HUES64 (cell line): ENCODE measurements around the gene SUPT3H.

Experiments used
- H3K27ac ChIP-seq: 2 replicates; pipeline ENCODE4 v1.7.0; 2013; ENCODE audit warnings: low read depth, low read length, inconsistent platforms
- H3K27me3 ChIP-seq: 2 replicates; pipeline ENCODE4 v1.6.1; 2013; ENCODE audit warnings: mild to moderate bottlenecking, low read length; ENCODE audit not compliant: insufficient read depth
- H3K36me3 ChIP-seq: 2 replicates; pipeline ENCODE4 v1.6.1; 2013; ENCODE audit warnings: mild to moderate bottlenecking, low read length; ENCODE audit not compliant: insufficient read depth
- H3K4me1 ChIP-seq: 2 replicates; pipeline ENCODE4 v1.6.1; 2013; ENCODE audit warnings: mild to moderate bottlenecking, low read length, moderate library complexity; ENCODE audit not compliant: insufficient read depth
- H3K4me3 ChIP-seq: 2 replicates; pipeline ENCODE4 v1.5.1; 2013; ENCODE audit warnings: mild to moderate bottlenecking, low read length, moderate library complexity
- H3K9ac ChIP-seq: 2 replicates; pipeline ENCODE4 v1.6.1; 2013; ENCODE audit warnings: mild to moderate bottlenecking, low read depth, low read length
- H3K9me3 ChIP-seq: 2 replicates; pipeline ENCODE4 v1.6.1; 2013; ENCODE audit warnings: low read depth, low read length; ENCODE audit not compliant: insufficient read depth
- whole genome bisulfite sequencing: fragments of 150-250, 120-280 bp; methylation state at CpG from one replicate; pipeline ENCODE4 v1.1.7; 2013; ENCODE audit warnings: missing lambda C conversion rate; 5-methylcytosine and 5-hydroxymethylcytosine counted together

SUPT3H gene

DNA sequence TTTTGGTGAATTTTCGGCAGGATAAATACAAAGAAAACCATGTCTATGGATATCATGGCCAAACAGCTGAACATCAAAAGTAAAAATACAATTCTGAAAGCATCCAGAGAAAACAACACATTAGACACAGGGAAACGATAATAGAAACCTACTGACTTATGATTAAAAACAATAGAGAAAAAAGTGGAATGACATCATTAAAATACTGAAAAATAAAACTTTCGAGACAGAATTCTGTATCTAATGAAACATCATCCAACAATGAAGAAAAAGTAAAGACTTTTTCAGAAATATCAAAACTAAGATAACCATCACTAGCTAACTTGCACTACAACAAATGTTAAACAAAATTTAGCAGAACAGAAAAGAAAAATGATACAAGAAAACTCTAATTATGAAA, 434.2 kb downstream of the SUPT3H start:
- Histone ChIP-seq H3K4me1 (no peaks in the 10 kb centered on the region), H3K36me3 (peaks cover 11% of the 10 kb centered on the region; the same call in 1 of the 2 replicates), H3K9ac (no peak overlapping the region), H3K27me3 (no peaks in the 10 kb centered on the region), H3K9me3 (peaks cover 7% of the 10 kb centered on the region), H3K4me3 (no peak overlapping the region), H3K27ac (no peak overlapping the region)
- 94% methylated on average over 2 of the region's 3 CpGs for WGBS

DNA sequence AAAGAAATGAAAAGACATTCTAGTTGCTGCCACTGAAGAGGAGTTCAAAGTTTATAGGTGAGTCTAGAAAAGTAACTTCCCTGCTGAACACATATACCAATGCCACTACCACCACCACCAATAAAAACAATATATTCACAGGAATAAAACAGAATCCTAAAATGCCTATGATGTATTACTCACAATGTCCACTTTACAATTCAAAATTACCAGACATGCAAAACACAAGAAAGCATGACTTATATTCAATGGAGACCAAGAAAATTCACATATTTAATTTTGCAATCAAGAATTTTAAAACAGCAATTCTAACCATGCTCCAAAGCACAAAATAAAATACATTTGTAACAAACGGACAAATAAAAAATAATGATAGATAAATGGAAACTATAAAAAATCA, 434.9 kb downstream of the SUPT3H start:
- H3K36me3 ChIP-seq: peaks cover 11% of the 10 kb centered on the region; the same call in 1 of the 2 replicates
- H3K9ac ChIP-seq: no peak overlapping the region
- no peaks in the 10 kb centered on the region for H3K27me3 ChIP-seq
- no peaks in the 10 kb centered on the region for H3K4me1 ChIP-seq
- no peak overlapping the region for H3K27ac ChIP-seq
- H3K4me3 ChIP-seq: no peak overlapping the region
- H3K9me3 ChIP-seq: peaks cover 7% of the 10 kb centered on the region
- WGBS: no CpG with 5 or more reads among the region's 1 CpG

GRCh38 chr6:44942201-44942600, 435.5 kb downstream of the SUPT3H start:
- H3K9me3 ChIP-seq: peaks cover 7% of the 10 kb centered on the region
- no peaks in the 10 kb centered on the region for H3K4me1 ChIP-seq
- WGBS: 89% methylated on average over 6 of the region's 6 CpGs
- no peak overlapping the region for H3K27ac ChIP-seq
- peaks cover 11% of the 10 kb centered on the region; the same call in 1 of the 2 replicates for H3K36me3 ChIP-seq
- H3K4me3 ChIP-seq: no peak overlapping the region
- no peaks in the 10 kb centered on the region for H3K27me3 ChIP-seq
- H3K9ac ChIP-seq: no peak overlapping the region

GRCh38 chr6:44940367-44940766, 437.4 kb downstream of the SUPT3H start:
- Histone ChIP-seq H3K4me3 (no peak overlapping the region), H3K9me3 (no peaks in the 10 kb centered on the region), H3K9ac (no peak overlapping the region), H3K27ac (no peak overlapping the region), H3K27me3 (no peaks in the 10 kb centered on the region), H3K4me1 (no peaks in the 10 kb centered on the region), H3K36me3 (no peaks in the 10 kb centered on the region)
- 92% methylated on average over 1 of the region's 1 CpG for WGBS

GRCh38 chr6:44935693-44936300, 441.9 kb downstream of the SUPT3H start:
- Histone ChIP-seq H3K4me1 (no peaks in the 10 kb centered on the region), H3K27me3 (no peaks in the 10 kb centered on the region), H3K27ac (no peak overlapping the region), H3K4me3 (no peak overlapping the region), H3K9me3 (no peaks in the 10 kb centered on the region), H3K9ac (no peak overlapping the region), H3K36me3 (no peaks in the 10 kb centered on the region)
- WGBS: 94% methylated on average over 2 of the region's 2 CpGs

DNA sequence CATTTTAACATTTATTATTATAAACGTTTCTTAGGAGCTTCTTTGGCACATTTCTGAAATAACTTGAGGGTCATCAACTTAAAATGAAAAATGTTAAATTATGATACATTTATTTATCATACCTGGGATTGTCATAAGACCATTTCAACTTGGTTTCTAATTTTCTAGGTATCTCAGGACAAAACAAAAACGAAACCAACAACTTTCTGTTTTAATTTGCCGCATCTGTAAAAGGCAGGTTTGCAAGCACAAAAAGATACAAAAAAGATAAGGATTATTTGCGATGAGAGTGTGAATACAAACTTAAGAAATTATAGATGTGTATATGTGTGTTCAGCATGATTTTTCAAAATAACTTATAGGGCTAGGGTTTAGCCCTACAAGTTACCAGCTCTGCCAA, 444.6 kb downstream of the SUPT3H start:
- H3K27ac ChIP-seq: no peak overlapping the region
- WGBS: 98% methylated on average over 3 of the region's 4 CpGs
- H3K9me3 ChIP-seq: no peaks in the 10 kb centered on the region
- no peaks in the 10 kb centered on the region for H3K27me3 ChIP-seq
- no peak overlapping the region for H3K4me3 ChIP-seq
- no peaks in the 10 kb centered on the region for H3K36me3 ChIP-seq
- H3K4me1 ChIP-seq: no peaks in the 10 kb centered on the region
- no peak overlapping the region for H3K9ac ChIP-seq

- Histone ChIP-seq H3K4me1 (no peaks in the 10 kb centered on the region), H3K9me3 (no peaks in the 10 kb centered on the region), H3K27ac (no peak overlapping the region), H3K4me3 (no peak overlapping the region), H3K36me3 (no peaks in the 10 kb centered on the region), H3K27me3 (no peaks in the 10 kb centered on the region), H3K9ac (no peak overlapping the region)
- WGBS: 97% methylated on average over 7 of the region's 7 CpGs
Measured at GRCh38 chr6:44932651-44933091, 445.1 kb downstream of the SUPT3H start.

GRCh38 chr6:44931385-44931784, 446.3 kb downstream of the SUPT3H start:
- Histone ChIP-seq H3K27ac (no peak overlapping the region), H3K27me3 (no peaks in the 10 kb centered on the region), H3K4me3 (no peak overlapping the region), H3K9ac (no peak overlapping the region), H3K9me3 (no peaks in the 10 kb centered on the region), H3K4me1 (no peaks in the 10 kb centered on the region), H3K36me3 (no peaks in the 10 kb centered on the region)

DNA sequence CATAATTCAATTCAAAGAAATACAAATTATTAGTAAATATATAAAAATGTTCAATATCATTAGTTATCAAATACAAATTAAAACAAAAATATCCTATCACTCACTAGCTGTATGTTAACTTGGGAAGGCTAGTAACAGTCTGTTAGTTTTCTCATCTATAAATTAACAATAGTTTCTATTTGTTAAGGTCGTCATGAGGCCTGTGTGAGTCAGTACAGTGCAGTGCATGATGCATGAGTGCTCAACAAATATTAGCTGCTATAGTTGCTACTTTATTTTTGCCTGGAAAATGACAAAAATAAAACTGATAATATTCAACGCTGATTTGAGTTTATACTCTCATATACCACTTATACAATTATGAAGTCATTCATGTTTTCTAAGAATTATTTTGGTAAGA, 451.2 kb downstream of the SUPT3H start:
- 83% methylated on average over 1 of the region's 2 CpGs for WGBS
- H3K27me3 ChIP-seq: no peaks in the 10 kb centered on the region
- no peak overlapping the region for H3K9ac ChIP-seq
- H3K4me3 ChIP-seq: no peak overlapping the region
- H3K27ac ChIP-seq: no peak overlapping the region
- H3K4me1 ChIP-seq: no peaks in the 10 kb centered on the region
- H3K36me3 ChIP-seq: no peaks in the 10 kb centered on the region
- H3K9me3 ChIP-seq: no peaks in the 10 kb centered on the region

DNA sequence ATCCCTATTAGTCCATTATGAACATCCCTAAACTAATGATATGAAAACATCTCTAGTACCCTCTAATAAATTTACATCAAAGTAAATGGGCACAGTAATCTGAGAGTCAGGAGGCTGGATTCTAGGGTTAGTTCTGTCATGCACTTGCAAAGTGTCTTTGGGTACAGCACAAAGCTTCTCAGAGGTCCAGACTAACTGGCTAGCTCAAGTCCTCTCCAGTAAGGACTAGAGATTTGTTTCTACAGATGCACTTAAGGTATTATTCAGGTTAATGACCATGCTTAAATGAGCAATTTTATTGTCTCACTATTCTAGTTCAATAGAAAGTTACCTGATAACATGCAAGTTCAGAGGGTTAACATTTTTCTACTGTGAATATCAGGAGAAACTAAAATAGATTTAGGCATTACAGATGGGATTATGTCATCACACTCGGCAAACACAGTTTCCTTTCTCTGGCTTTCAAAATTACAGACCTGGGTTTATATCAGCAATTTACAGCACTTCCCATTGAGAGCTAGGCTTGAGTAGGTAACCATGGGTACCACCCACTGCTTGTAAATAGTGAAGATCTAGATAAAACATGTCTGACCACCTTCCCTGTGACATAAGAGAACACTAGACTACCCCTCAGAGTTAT, 452.5 kb downstream of the SUPT3H start:
- Histone ChIP-seq H3K4me3 (no peak overlapping the region), H3K9me3 (no peaks in the 10 kb centered on the region), H3K27me3 (no peaks in the 10 kb centered on the region), H3K9ac (no peak overlapping the region), H3K36me3 (no peaks in the 10 kb centered on the region), H3K27ac (no peak overlapping the region), H3K4me1 (no peaks in the 10 kb centered on the region)
- WGBS: 78% methylated on average over 1 of the region's 1 CpG

DNA sequence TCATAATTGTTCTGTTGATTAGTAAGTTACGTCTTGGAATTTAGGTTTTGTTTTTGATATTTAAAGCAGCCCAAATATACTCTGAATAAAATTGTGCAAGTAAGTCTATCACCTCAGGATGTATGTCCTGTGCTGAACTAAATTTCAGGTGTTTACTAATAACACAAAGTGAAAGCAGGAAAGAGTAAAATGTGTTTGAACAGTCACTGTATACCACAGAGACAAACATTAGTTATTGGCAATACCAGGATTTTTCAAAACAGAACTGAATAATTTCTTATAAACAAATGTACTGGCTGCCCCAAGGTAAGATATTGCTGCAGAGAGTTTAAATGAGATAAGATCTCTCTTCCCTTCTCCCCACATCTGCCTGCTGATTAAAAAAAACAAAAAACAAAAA, 454.3 kb downstream of the SUPT3H start:
- Histone ChIP-seq H3K9ac (no peak overlapping the region), H3K27me3 (no peaks in the 10 kb centered on the region), H3K9me3 (no peaks in the 10 kb centered on the region), H3K4me3 (no peak overlapping the region), H3K4me1 (no peaks in the 10 kb centered on the region), H3K27ac (no peak overlapping the region), H3K36me3 (no peaks in the 10 kb centered on the region)
- 100% methylated on average over 1 of the region's 1 CpG for WGBS

DNA sequence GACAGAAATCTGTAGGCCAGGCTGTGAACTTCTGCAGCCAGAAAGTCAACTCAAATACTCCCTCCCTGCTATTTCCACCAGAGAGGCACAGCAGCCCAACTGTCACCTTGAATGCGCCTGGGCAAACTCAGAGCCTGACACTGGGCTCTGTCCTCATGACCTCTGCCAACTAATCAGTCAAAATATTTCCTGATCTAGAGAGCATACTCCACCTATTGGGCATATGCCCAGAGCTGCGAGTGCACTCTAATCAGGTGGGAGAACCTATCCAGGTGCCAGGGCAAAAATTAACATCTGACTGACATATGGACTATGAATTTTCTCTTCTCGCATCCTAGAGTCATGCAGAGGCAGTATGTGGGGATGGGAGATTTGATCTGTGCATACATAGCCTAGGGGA, 455.9 kb downstream of the SUPT3H start:
- WGBS: 93% methylated on average over 3 of the region's 3 CpGs
- no peaks in the 10 kb centered on the region for H3K36me3 ChIP-seq
- no peak overlapping the region for H3K27ac ChIP-seq

More for the DNA sequence above, 455.9 kb downstream of the SUPT3H start:
- no peaks in the 10 kb centered on the region for H3K9me3 ChIP-seq
- H3K9ac ChIP-seq: no peak overlapping the region
- no peaks in the 10 kb centered on the region for H3K4me1 ChIP-seq
- H3K27me3 ChIP-seq: no peaks in the 10 kb centered on the region
- H3K4me3 ChIP-seq: no peak overlapping the region
